Measurements from ENCODE around the gene ATP6V1B1.

DNA sequence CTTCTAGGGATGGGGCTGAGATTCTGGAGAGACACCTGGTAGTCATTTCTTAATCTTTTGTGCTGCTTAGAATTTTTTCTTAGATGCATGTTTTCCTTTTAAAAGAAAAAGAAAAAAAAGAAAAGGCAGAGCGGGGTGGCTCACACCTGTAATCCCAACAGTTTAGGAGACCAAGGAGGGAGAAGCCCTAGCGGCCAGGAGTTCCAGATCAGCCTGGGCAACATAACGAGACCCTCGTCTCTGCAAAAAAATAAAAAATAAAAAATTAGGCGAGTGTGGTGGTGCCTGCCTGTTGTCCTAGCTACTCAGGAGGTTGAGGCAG, 46.0 kb upstream of the ATP6V1B1 start:
- TF ChIP-seq, protein P1, sequence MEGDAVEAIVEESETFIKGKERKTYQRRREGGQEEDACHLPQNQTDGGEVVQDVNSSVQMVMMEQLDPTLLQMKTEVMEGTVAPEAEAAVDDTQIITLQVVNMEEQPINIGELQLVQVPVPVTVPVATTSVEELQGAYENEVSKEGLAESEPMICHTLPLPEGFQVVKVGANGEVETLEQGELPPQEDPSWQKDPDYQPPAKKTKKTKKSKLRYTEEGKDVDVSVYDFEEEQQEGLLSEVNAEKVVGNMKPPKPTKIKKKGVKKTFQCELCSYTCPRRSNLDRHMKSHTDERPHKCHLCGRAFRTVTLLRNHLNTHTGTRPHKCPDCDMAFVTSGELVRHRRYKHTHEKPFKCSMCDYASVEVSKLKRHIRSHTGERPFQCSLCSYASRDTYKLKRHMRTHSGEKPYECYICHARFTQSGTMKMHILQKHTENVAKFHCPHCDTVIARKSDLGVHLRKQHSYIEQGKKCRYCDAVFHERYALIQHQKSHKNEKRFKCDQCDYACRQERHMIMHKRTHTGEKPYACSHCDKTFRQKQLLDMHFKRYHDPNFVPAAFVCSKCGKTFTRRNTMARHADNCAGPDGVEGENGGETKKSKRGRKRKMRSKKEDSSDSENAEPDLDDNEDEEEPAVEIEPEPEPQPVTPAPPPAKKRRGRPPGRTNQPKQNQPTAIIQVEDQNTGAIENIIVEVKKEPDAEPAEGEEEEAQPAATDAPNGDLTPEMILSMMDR (IDR thresholded peaks at IDR 0.05), result no peak
- TF ChIP-seq POLR2AphosphoS5 (IDR thresholded peaks at IDR 0.05) (no peak), POLR2A (IDR thresholded peaks at IDR 0.05) (no peak)
